Fibroblast of the aortic adventitia (primary cell): ENCODE results near the gene ZNF41. TPM values are rescaled to one million over a fixed set of nuclear protein-coding genes. Genes with fewer than 3 reads are reported as not detected.
"Not testable (repeated sequence)": the region's sequence is repeated elsewhere in the genome, so short reads cannot be mapped to it uniquely, and the experiment has no call there.

ENCODE experiments used
- DNase-seq: peaks from one replicate; pipeline ENCODE4 v3.0.0-alpha.2; 2010; ENCODE audit warnings: low read depth
- H3K4me3 ChIP-seq: 2 replicates; pipeline ENCODE4 v1.5.1; 2011; ENCODE audit warnings: low read depth, mild to moderate bottlenecking, control low read depth, low read length, moderate library complexity
- CTCF ChIP-seq: IDR thresholded peaks from 2 replicates; pipeline ENCODE4 v1.5.1; 2011; ENCODE audit warnings: mild to moderate bottlenecking, low read length, control low read depth, inconsistent platforms; ENCODE audit not compliant: insufficient read depth
- total RNA-seq: library from RNA; depleted of rRNA; stranded (reverse); fragments of >200 nt; gene quantifications from 2 replicates; pipeline ENCODE4 v1.2.3, GENCODE V29; 2012; ENCODE audit warnings: low replicate concordance

Gene ZNF41
- total RNA-seq, 1 donor: 10.5 TPM

- no peak for DNase-seq
- TF ChIP-seq CTCF: no peak
- no peak overlapping the region for H3K4me3 ChIP-seq
These were observed 33.1 kb upstream of the ZNF41 start for GRCh38 chrX:47515941-47516665.

GRCh38 chrX:47514533-47515235, 31.7 kb upstream of the ZNF41 start:
- DNase-seq: peak; percentile 47
- no peak overlapping the region for H3K4me3 ChIP-seq
- no peak for TF ChIP-seq CTCF

- peak overlapping the region; percentile 38 for H3K4me3 ChIP-seq
These were observed 30.3 kb upstream of the ZNF41 start for GRCh38 chrX:47513034-47513965.

GRCh38 chrX:47512383-47512782, 29.4 kb upstream of the ZNF41 start:
- not testable (repeated sequence) for DNase-seq, H3K4me3 ChIP-seq

More at GRCh38 chrX:47513034-47513965, 30.3 kb upstream of the ZNF41 start:
- not testable (repeated sequence) for DNase-seq

GRCh38 chrX:47507153-47507867, 24.3 kb upstream of the ZNF41 start:
- no peak overlapping the region for H3K4me3 ChIP-seq
- TF ChIP-seq CTCF: no peak
- DNase-seq: no peak

- no peak overlapping the region for H3K4me3 ChIP-seq
- no peak for DNase-seq
- no peak for TF ChIP-seq CTCF
These were observed 20.1 kb upstream of the ZNF41 start for GRCh38 chrX:47503151-47503550.

GRCh38 chrX:47502316-47503125, 19.5 kb upstream of the ZNF41 start:
- peak; percentile 85 for DNase-seq
- TF ChIP-seq CTCF: no peak
- no peak overlapping the region for H3K4me3 ChIP-seq
